ENCODE measurements around the gene KLHL8.

Gene KLHL8

GRCh38 chr4:87216469-87216868 lies 3.9 kb downstream of the KLHL8 start:
- Histone ChIP-seq H3K9me3 (ENCODE audit: control insufficient read depth, insufficient read depth, low read length) (no peaks in the 10 kb centered on the region), H3K9ac (ENCODE audit: low read depth, low read length) (no peak overlapping the region), H3K36me3 (ENCODE audit: insufficient read depth, low read length) (no peaks in the 10 kb centered on the region), H3K4me1 (ENCODE audit: insufficient read depth, low read length) (no peaks in the 10 kb centered on the region)

- Histone ChIP-seq H3K9me3 (ENCODE audit: control insufficient read depth, insufficient read depth, low read length) (no peaks in the 10 kb centered on the region), H3K4me1 (ENCODE audit: insufficient read depth, low read length) (no peaks in the 10 kb centered on the region), H3K36me3 (ENCODE audit: insufficient read depth, low read length) (no peaks in the 10 kb centered on the region), H3K9ac (ENCODE audit: low read depth, low read length) (no peak overlapping the region)
Measured at GRCh38 chr4:87213421-87214075, 6.9 kb downstream of the KLHL8 start.

GRCh38 chr4:87211249-87211952 lies 9.0 kb downstream of the KLHL8 start:
- no peaks in the 10 kb centered on the region for H3K36me3 ChIP-seq (ENCODE audit: insufficient read depth, low read length)
- H3K9me3 ChIP-seq (ENCODE audit: control insufficient read depth, insufficient read depth, low read length): no peaks in the 10 kb centered on the region
- H3K4me1 ChIP-seq (ENCODE audit: insufficient read depth, low read length): no peaks in the 10 kb centered on the region
- no peak overlapping the region for H3K9ac ChIP-seq (ENCODE audit: low read depth, low read length)

- no peaks in the 10 kb centered on the region for H3K36me3 ChIP-seq (ENCODE audit: insufficient read depth, low read length)
- no peak overlapping the region for H3K9ac ChIP-seq (ENCODE audit: low read depth, low read length)
- H3K4me1 ChIP-seq (ENCODE audit: insufficient read depth, low read length): no peaks in the 10 kb centered on the region
- H3K9me3 ChIP-seq (ENCODE audit: control insufficient read depth, insufficient read depth, low read length): no peaks in the 10 kb centered on the region
Measured at GRCh38 chr4:87209696-87210095, 10.7 kb downstream of the KLHL8 start.

GRCh38 chr4:87209182-87209581 lies 11.2 kb downstream of the KLHL8 start:
- Histone ChIP-seq H3K9me3 (ENCODE audit: control insufficient read depth, insufficient read depth, low read length) (no peaks in the 10 kb centered on the region), H3K36me3 (ENCODE audit: insufficient read depth, low read length) (no peaks in the 10 kb centered on the region), H3K4me1 (ENCODE audit: insufficient read depth, low read length) (no peaks in the 10 kb centered on the region), H3K9ac (ENCODE audit: low read depth, low read length) (no peak overlapping the region)

- no peaks in the 10 kb centered on the region for H3K4me1 ChIP-seq (ENCODE audit: insufficient read depth, low read length)
- no peaks in the 10 kb centered on the region for H3K9me3 ChIP-seq (ENCODE audit: control insufficient read depth, insufficient read depth, low read length)
- H3K9ac ChIP-seq (ENCODE audit: low read depth, low read length): no peak overlapping the region
- H3K36me3 ChIP-seq (ENCODE audit: insufficient read depth, low read length): no peaks in the 10 kb centered on the region
Measured at GRCh38 chr4:87204559-87204958, 15.9 kb downstream of the KLHL8 start.

GRCh38 chr4:87196927-87197326 lies 23.5 kb downstream of the KLHL8 start:
- Histone ChIP-seq H3K9ac (ENCODE audit: low read depth, low read length) (no peak overlapping the region), H3K4me1 (ENCODE audit: insufficient read depth, low read length) (no peaks in the 10 kb centered on the region), H3K9me3 (ENCODE audit: control insufficient read depth, insufficient read depth, low read length) (no peaks in the 10 kb centered on the region), H3K36me3 (ENCODE audit: insufficient read depth, low read length) (no peaks in the 10 kb centered on the region)

GRCh38 chr4:87196146-87196545 lies 24.3 kb downstream of the KLHL8 start:
- Histone ChIP-seq H3K4me1 (ENCODE audit: insufficient read depth, low read length) (no peaks in the 10 kb centered on the region), H3K9me3 (ENCODE audit: control insufficient read depth, insufficient read depth, low read length) (no peaks in the 10 kb centered on the region), H3K9ac (ENCODE audit: low read depth, low read length) (no peak overlapping the region), H3K36me3 (ENCODE audit: insufficient read depth, low read length) (no peaks in the 10 kb centered on the region)

GRCh38 chr4:87193958-87194675 lies 26.3 kb downstream of the KLHL8 start:
- H3K9me3 ChIP-seq (ENCODE audit: control insufficient read depth, insufficient read depth, low read length): no peaks in the 10 kb centered on the region
- H3K9ac ChIP-seq (ENCODE audit: low read depth, low read length): no peak overlapping the region
- no peaks in the 10 kb centered on the region for H3K4me1 ChIP-seq (ENCODE audit: insufficient read depth, low read length)
- H3K36me3 ChIP-seq (ENCODE audit: insufficient read depth, low read length): no peaks in the 10 kb centered on the region

GRCh38 chr4:87192145-87192919 lies 28.1 kb downstream of the KLHL8 start:
- Histone ChIP-seq H3K9ac (ENCODE audit: low read depth, low read length) (no peak overlapping the region), H3K4me1 (ENCODE audit: insufficient read depth, low read length) (no peaks in the 10 kb centered on the region), H3K36me3 (ENCODE audit: insufficient read depth, low read length) (no peaks in the 10 kb centered on the region), H3K9me3 (ENCODE audit: control insufficient read depth, insufficient read depth, low read length) (no peaks in the 10 kb centered on the region)

- H3K9me3 ChIP-seq (ENCODE audit: control insufficient read depth, insufficient read depth, low read length): no peaks in the 10 kb centered on the region
- H3K4me1 ChIP-seq (ENCODE audit: insufficient read depth, low read length): no peaks in the 10 kb centered on the region
- H3K9ac ChIP-seq (ENCODE audit: low read depth, low read length): no peak overlapping the region
- no peaks in the 10 kb centered on the region for H3K36me3 ChIP-seq (ENCODE audit: insufficient read depth, low read length)
Measured at GRCh38 chr4:87188932-87189331, 31.5 kb downstream of the KLHL8 start.

GRCh38 chr4:87188048-87188447 lies 32.4 kb downstream of the KLHL8 start:
- H3K9ac ChIP-seq (ENCODE audit: low read depth, low read length): no peak overlapping the region
- no peaks in the 10 kb centered on the region for H3K9me3 ChIP-seq (ENCODE audit: control insufficient read depth, insufficient read depth, low read length)
- H3K4me1 ChIP-seq (ENCODE audit: insufficient read depth, low read length): no peaks in the 10 kb centered on the region
- H3K36me3 ChIP-seq (ENCODE audit: insufficient read depth, low read length): no peaks in the 10 kb centered on the region

GRCh38 chr4:87185146-87185870 lies 35.1 kb downstream of the KLHL8 start:
- Histone ChIP-seq H3K36me3 (ENCODE audit: insufficient read depth, low read length) (no peaks in the 10 kb centered on the region), H3K9ac (ENCODE audit: low read depth, low read length) (no peak overlapping the region), H3K4me1 (ENCODE audit: insufficient read depth, low read length) (no peaks in the 10 kb centered on the region), H3K9me3 (ENCODE audit: control insufficient read depth, insufficient read depth, low read length) (no peaks in the 10 kb centered on the region)

- H3K9me3 ChIP-seq (ENCODE audit: control insufficient read depth, insufficient read depth, low read length): no peaks in the 10 kb centered on the region
- H3K9ac ChIP-seq (ENCODE audit: low read depth, low read length): no peak overlapping the region
- no peaks in the 10 kb centered on the region for H3K4me1 ChIP-seq (ENCODE audit: insufficient read depth, low read length)
- no peaks in the 10 kb centered on the region for H3K36me3 ChIP-seq (ENCODE audit: insufficient read depth, low read length)
Measured at GRCh38 chr4:87180767-87181166, 39.7 kb downstream of the KLHL8 start.

All from ES-I3 (cell line).